ENCODE measurements around the gene PKNOX2.

DNA sequence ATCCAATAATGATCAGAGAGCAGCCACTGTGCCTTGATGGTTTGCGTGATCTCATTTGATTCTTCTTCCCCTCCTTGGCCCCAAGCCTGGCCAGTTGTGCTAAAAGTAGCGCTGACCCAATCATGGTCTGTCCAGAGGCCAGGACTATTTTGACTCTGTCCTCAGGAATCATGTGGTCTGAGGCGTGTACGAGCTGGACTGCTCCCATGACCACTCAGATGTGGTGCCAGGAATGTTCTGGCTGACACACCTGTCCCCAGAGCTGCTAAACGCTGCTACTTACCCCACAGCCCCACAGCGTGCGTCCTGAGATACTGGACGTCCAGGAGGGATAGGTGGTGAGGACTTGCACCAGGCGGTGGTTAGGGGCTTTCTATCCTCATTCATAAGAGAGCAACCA is 261.1 kb downstream of the PKNOX2 start:
- TF ChIP-seq EZH2 (IDR thresholded peaks at IDR 0.05; ENCODE audit: borderline replicate concordance, low read length), result no peak
- TF ChIP-seq, protein P1, sequence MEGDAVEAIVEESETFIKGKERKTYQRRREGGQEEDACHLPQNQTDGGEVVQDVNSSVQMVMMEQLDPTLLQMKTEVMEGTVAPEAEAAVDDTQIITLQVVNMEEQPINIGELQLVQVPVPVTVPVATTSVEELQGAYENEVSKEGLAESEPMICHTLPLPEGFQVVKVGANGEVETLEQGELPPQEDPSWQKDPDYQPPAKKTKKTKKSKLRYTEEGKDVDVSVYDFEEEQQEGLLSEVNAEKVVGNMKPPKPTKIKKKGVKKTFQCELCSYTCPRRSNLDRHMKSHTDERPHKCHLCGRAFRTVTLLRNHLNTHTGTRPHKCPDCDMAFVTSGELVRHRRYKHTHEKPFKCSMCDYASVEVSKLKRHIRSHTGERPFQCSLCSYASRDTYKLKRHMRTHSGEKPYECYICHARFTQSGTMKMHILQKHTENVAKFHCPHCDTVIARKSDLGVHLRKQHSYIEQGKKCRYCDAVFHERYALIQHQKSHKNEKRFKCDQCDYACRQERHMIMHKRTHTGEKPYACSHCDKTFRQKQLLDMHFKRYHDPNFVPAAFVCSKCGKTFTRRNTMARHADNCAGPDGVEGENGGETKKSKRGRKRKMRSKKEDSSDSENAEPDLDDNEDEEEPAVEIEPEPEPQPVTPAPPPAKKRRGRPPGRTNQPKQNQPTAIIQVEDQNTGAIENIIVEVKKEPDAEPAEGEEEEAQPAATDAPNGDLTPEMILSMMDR (conservative IDR thresholded peaks at IDR 0.05 in 1 of 2, IDR thresholded peaks at IDR 0.05 in 1 of 2; ENCODE audit: extremely low read depth in 1 of 2, insufficient read depth in 1 of 2, low read depth in 1 of 2, low read length in 2 of 2), result no peak
